Thymus (tissue), 11 donors: ENCODE data around the gene NBPF3. TPM values are rescaled to one million over a fixed set of nuclear protein-coding genes. Genes with fewer than 3 reads are reported as not detected.

Experiments
- DNase-seq, 9 donors: peaks; one replicate each; pipeline ENCODE4 v3.0.0-alpha.2; 2013; ENCODE audit warnings: low spot score in 9 of 9, low read depth in 6 of 9, missing footprints in 1 of 9
- H3K27ac ChIP-seq, 2 donors: one replicate each; pipeline ENCODE4 v1.5.1; 2013; ENCODE audit warnings: control low read depth in 1 of 2, low read depth in 1 of 2, low read length in 1 of 2, mild to moderate bottlenecking in 1 of 2, moderate library complexity in 1 of 2
- H3K27me3 ChIP-seq, 2 donors: one replicate each; pipeline ENCODE4 v1.5.1; 2013; ENCODE audit warnings: low read length in 1 of 2; ENCODE audit not compliant: control insufficient read depth in 2 of 2, insufficient read depth in 1 of 2
- H3K36me3 ChIP-seq, 2 donors: one replicate each; pipeline ENCODE4 v1.5.1; 2013; ENCODE audit warnings: low read length in 1 of 2, mild to moderate bottlenecking in 1 of 2, moderate library complexity in 1 of 2; ENCODE audit not compliant: control insufficient read depth in 2 of 2, insufficient read depth in 2 of 2
- H3K4me1 ChIP-seq, 2 donors: one replicate each; pipeline ENCODE4 v1.5.1; 2013; ENCODE audit warnings: low read length in 2 of 2; ENCODE audit not compliant: control insufficient read depth in 2 of 2, insufficient read depth in 2 of 2
- H3K4me3 ChIP-seq, 2 donors: one replicate each; pipeline ENCODE4 v1.5.1; 2013; ENCODE audit warnings: low read length in 2 of 2, control low read depth in 1 of 2, mild to moderate bottlenecking in 1 of 2
- H3K9me3 ChIP-seq, 2 donors: one replicate each; pipeline ENCODE4 v1.5.1; 2013; ENCODE audit warnings: low read length in 1 of 2, mild to moderate bottlenecking in 1 of 2; ENCODE audit not compliant: control insufficient read depth in 2 of 2, insufficient read depth in 1 of 2
- WGBS: extraction: QIAGEN DNeasy Blood & Tissue Kit; methylation state at CpG from one replicate; pipeline ENCODE4 v1.1.7; 2013; 5-methylcytosine and 5-hydroxymethylcytosine counted together
- polyA plus RNA-seq: library from polyadenylated mRNA; stranded (reverse); fragments of 200-250 nt; gene quantifications from one replicate; pipeline ENCODE4 v1.2.3, GENCODE V29; 2013
- total RNA-seq: library from RNA; stranded (reverse); fragments of 120-200 nt; gene quantifications from one replicate; pipeline ENCODE4 v1.2.4, GENCODE V29; 2013
- donor health status: healthy.

Gene NBPF3
- total and polyA plus RNA-seq, 2 donors = 1.6 to 3.1 TPM

GRCh38 chr1:21532496-21532895 lies 92.6 kb downstream of the NBPF3 start:
- no peak overlapping the region for H3K27ac ChIP-seq
- no peaks in the 10 kb centered on the region for H3K36me3 ChIP-seq
- 82% methylated on average over 3 of the region's 3 CpGs for WGBS
- H3K4me3 ChIP-seq = no peak overlapping the region
- DNase-seq = no peak
- peaks cover 3 to 18% of the 10 kb centered on the region in 2 donors for H3K27me3 ChIP-seq
- no peaks in the 10 kb centered on the region for H3K4me1 ChIP-seq
- no peaks in the 10 kb centered on the region for H3K9me3 ChIP-seq

- Histone ChIP-seq H3K9me3 (no peaks in the 10 kb centered on the region), H3K36me3 (no peaks in the 10 kb centered on the region), H3K4me1 (no peaks in the 10 kb centered on the region), H3K27me3 (peaks cover 3 to 24% of the 10 kb centered on the region in 2 donors), H3K27ac (no peak overlapping the region), H3K4me3 (no peak overlapping the region)
- WGBS = 92% methylated on average over 4 of the region's 4 CpGs
- DNase-seq = no peak
These were observed 93.1 kb downstream of the NBPF3 start for GRCh38 chr1:21532992-21533534.

GRCh38 chr1:21534146-21534545 lies 94.2 kb downstream of the NBPF3 start:
- H3K4me3 ChIP-seq = no peak overlapping the region
- no peak overlapping the region for H3K27ac ChIP-seq
- 91% methylated on average over 5 of the region's 5 CpGs for WGBS
- DNase-seq = no peak
- no peaks in the 10 kb centered on the region for H3K9me3 ChIP-seq
- H3K27me3 ChIP-seq = peaks cover 3 to 32% of the 10 kb centered on the region in 2 donors
- H3K36me3 ChIP-seq = no peaks in the 10 kb centered on the region
- no peaks in the 10 kb centered on the region for H3K4me1 ChIP-seq

Other genes with a start within 250 kb of the NBPF3 start
- gene ECE1, start 149.7 kb upstream of the NBPF3 start, total RNA-seq = 17.8 TPM
- 34.2 TPM for gene ECE1, start 149.7 kb upstream of the NBPF3 start, polyA plus RNA-seq
- 0.90 TPM for gene ALPL, start 69.3 kb downstream of the NBPF3 start, total RNA-seq
- gene ALPL, start 69.3 kb downstream of the NBPF3 start, polyA plus RNA-seq = 3.8 TPM
- 3.5 TPM for gene RAP1GAP, start 229.2 kb downstream of the NBPF3 start, total RNA-seq
- gene RAP1GAP, start 229.2 kb downstream of the NBPF3 start, polyA plus RNA-seq = 1.6 TPM